Esophagus mucosa (tissue), 1 donor: ENCODE measurements around the gene DOCK3. TPM values are rescaled to one million over a fixed set of nuclear protein-coding genes. Genes with fewer than 3 reads are reported as not detected.
"Not testable (repeated sequence)": the region's sequence is repeated elsewhere in the genome, so short reads cannot be mapped to it uniquely, and the experiment has no call there.

Experiments used
- ATAC-seq: fragments of 200-7000 bp; cut with Tn5 transposase; one replicate; pipeline ENCODE4 v1.9.1; 2020
- total RNA-seq: library from RNA; stranded (reverse); gene quantifications from one replicate; pipeline ENCODE4 v1.2.4, GENCODE V29; 2023
- donor health status: DM: yes; HTN: yes; CAD: no.

DOCK3 gene
- total RNA-seq, 1 donor from 2014 or later = 0.84 TPM

GRCh38 chr3:51374456-51374855 is 699.7 kb downstream of the DOCK3 start:
- ATAC-seq = no peak

- ATAC-seq = no peak
Measured at GRCh38 chr3:51375136-51375535, 700.4 kb downstream of the DOCK3 start.

- ATAC-seq = no peak
Measured at GRCh38 chr3:51375571-51375970, 700.8 kb downstream of the DOCK3 start.

- ATAC-seq = no peak
Measured at GRCh38 chr3:51378065-51378464, 703.3 kb downstream of the DOCK3 start.

GRCh38 chr3:51378726-51379125 is 704.0 kb downstream of the DOCK3 start:
- no peak for ATAC-seq

- no peak for ATAC-seq
Measured at GRCh38 chr3:51379301-51379700, 704.6 kb downstream of the DOCK3 start.

GRCh38 chr3:51379746-51380455 is 705.2 kb downstream of the DOCK3 start:
- no peak for ATAC-seq

DNA sequence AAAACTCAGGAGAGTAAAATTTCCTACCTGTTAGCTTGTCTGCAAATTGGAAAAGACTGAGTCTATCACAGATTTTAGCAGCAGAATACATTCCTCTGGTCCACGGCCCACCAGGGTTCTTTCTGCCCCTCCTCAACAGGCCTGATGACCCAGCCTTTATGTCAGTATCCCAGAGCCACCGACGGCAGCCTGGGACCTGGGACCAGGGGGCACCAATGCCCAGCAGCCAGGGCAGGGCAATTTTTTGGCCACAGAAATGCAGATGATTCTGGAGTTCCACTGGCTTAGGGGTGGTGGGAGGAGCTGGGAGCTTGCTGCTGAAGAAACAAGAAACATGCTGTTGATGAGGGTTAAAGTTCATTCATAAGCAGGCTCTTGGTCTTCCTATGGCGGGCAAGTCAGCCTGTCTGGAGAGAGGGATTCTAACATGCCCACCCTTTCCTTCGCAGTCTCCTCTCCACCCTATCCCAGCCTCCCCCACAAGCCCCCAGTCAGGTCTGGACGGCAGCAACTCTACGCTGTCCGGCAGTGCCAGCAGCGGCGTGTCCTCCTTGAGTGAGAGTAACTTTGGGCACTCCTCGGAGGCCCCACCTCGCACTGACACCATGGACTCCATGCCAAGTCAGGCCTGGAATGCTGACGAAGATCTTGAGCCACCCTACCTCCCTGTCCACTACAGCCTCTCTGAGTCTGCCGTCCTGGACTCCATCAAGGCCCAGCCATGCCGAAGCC is 706.0 kb downstream of the DOCK3 start:
- ATAC-seq = no peak

DNA sequence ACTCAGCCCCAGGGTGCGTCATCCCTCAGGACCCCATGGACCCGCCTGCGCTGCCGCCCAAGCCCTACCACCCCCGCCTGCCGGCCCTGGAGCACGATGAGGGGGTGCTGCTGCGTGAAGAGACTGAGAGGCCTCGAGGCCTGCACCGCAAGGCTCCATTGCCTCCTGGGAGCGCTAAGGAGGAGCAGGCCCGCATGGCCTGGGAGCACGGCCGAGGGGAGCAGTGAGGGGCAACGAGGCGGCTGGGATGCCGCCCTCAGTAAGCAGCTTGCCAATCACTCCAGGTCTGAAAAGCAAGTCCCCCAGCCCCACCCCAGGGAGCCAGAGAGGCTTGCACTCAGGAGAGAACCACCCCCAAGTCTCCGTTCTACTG is 706.6 kb downstream of the DOCK3 start:
- ATAC-seq = no peak

DNA sequence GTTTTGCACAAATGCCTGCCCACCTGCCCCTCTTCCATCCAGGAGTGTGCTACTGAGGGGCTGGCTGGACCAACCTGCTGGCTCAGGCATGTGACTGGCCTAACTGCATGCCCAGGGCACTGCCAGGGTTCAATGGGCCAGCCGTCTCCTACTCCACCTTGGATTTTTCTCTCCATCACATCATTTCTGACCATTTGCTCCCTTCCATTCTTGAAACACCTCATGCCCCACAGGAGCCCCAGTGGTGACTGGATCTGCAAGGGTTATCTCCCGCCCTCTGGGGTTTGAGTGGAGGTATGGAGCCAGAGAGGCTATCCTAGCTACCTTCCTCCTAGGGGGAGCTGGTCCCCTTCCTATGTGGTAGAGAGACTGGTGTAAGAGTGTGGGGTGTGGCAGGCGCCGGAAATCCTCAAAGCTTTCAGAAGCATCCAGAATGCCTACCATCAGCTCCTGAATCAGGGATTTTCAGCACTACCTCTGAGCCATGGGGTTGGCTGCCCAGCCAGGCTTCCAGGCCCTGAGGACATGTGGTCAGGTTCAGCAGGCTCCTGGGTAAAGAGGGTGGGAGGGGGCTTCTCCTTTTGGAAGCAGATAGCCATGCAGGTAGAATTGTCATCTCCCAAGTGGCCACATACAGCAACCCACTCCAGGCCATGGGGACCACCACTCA is 707.5 kb downstream of the DOCK3 start:
- ATAC-seq = no peak

DNA sequence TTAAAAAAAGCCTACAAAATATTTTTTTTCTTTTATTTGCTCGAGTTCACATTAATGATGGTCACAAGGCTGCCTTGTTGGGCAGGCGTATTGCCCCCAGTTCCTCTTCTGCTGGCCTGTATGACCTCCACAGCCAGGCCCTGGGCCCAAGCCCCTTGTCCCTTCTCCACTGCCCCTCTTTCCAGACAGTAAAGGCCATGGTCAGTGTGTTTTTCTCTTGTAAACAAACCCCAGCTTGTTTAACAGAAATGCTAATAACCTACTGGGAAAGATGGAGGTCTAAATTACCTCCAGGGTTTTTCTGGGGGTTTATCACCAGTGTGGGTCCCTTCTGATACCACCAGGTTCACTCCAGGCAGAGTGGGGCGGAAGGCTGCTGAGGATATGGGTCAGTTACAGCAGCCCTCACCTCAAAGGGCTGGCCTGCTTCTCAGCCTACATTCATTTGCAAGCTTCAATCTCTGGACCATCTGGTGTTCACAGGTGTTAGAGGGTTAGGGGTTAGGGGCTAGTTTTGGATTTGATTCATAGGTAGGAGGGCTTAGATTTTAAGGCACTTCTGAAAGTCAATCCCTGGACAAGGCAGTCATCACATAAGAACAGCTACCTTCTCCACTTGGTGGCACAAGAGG is 708.3 kb downstream of the DOCK3 start:
- no peak for ATAC-seq

GRCh38 chr3:51384055-51384725 is 709.5 kb downstream of the DOCK3 start:
- ATAC-seq = peak; percentile 3

DNA sequence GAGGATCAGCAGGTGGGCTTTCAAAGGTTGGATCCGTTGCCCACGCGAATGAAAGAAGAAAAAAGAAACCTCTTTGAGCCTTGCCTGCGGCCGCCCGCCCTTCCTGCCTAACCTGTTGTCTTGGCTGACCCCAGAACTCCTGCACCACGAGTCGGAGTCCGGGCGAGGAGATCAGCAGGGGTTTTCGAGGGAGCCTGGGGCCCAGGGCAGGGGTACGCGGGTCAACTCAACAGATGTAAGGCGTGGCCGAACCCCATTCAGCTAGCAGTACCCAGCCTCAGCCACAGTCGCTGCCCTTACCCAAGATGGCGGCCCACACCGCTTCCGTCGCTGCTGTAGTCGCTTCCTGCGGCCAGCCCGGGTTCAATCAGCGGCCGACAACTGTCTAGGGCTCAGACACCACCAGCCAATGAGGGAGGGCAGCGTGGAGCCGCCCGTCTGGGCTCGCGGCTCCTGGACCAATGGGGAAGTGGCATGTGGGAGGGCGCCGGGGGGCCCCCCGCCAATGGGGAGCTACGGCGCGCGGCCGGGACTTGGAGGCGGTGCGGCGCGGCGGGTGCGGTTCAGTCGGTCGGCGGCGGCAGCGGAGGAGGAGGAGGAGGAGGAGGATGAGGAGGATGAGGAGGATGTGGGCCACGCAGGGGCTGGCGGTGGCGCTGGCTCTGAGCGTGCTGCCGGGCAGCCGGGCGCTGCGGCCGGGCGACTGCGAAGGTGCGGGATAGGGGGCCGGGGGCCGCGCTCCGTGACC is 710.2 kb downstream of the DOCK3 start, which contains the start of gene MANF:
MANF (plus strand) TSS at position 566 of the 748 bp plus-strand sequence; CDS start at position 618, 52 bp downstream.
- peak; percentile 95 for ATAC-seq

- ATAC-seq = no peak
Measured at GRCh38 chr3:51385621-51386091, 710.9 kb downstream of the DOCK3 start.

DNA sequence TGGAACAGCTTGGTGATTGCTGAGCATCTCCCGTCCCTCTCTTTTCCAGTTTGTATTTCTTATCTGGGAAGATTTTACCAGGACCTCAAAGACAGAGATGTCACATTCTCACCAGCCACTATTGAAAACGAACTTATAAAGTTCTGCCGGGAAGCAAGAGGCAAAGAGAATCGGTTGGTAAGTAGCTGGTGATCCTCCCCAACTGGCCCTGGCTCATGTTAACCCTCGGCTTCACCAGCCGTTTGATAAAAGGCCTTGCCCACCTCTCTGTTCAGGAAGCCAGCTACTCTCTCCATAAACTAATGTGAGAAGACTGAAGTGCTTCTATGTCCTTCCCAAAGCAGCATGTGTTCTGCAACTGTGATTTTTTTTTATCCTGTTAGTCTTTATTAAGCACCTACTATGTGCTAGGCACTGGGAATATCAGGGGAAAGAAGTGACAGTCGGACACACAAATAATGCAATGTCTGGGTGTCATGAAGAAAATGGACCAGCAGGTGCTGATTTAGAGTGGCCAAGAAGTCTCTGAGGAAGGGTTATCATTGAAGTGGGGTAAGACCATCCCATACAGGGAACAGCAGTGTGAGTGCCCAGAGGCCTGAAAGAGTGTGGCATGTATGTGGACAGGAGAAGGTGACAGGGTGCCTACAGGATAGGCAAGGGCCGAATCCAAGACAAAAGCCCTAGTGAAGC is 711.6 kb downstream of the DOCK3 start:
- ATAC-seq = no peak

GRCh38 chr3:51386852-51387229 is 712.1 kb downstream of the DOCK3 start:
- ATAC-seq = no peak

- not testable (repeated sequence) for ATAC-seq
Measured at GRCh38 chr3:51387281-51387680, 712.6 kb downstream of the DOCK3 start.

DNA sequence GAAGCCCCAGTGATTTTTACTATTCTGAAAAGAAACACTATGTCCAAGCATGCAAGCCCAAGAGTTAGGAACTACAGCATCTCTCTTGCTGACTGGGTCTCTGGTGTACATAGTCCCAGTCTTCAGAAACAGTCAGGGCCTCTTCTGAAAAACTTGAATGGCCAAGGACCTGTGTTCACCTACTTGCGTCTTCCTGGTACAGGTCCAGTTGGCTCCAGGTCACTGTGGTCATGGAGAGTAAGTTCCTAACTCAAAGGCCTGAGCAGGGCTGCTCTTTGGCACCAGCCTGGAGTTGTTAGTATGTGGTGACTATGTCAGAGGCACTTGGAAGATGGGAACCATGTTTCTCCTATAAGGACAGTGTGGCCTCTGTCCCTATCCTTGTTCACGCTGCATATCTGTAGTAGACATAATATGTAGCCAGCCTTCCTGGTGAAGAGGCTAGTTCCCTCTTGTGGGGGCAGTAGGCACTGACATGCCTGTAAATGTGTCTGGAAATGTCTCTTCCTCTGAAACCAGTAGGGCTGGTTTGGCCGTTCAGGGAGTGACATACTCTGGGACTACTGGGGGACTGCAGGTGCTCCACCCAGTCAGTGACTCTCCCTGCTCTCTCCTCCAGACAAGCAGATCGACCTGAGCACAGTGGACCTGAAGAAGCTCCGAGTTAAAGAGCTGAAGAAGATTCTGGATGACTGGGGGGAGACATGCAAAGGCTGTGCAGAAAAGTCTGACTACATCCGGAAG is 713.7 kb downstream of the DOCK3 start:
- peak; percentile 63 for ATAC-seq

DNA sequence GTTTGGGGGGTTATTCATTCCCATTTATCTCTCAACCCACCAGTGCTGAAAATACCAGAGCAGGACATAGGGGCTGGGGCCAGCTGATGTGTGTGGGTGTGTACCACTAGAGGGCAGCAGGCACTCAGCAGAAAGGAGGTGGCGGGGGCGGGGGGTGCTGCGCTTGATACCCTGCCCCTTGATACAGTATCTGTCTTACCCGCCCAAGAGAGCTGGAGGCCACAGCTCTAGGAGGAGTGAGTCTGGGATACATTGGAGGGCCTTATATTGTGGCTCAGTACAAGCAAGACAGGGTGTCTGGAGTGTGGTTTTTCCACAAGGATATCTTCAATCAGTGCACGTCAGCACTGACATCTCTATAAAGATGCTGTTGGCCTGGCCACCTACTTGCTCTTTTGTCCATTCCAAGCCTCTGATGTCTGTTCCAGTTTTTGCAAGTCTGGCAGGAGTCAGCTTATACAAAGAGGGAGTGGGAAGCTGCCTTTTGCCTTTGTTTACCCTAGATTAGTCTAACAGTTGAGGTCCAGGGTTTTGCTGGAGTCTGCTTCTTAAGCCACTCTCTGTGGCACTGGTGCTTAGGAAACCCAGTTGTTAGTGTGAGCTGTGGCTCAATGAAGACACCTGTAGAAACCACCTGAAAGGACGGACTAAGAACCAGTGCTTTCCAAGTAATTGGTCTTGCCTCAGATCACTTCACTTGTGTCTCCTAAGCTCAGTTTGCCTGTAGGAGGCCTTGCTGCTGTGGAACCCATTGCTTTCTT is 714.9 kb downstream of the DOCK3 start:
- no peak for ATAC-seq
